Right kidney (tissue), 1 donor: ENCODE measurements around the gene EFNA3.

Experiments
- DNase-seq: peaks from one replicate; pipeline ENCODE4 v3.0.0-alpha.2; 2016

The EFNA3 gene

DNA sequence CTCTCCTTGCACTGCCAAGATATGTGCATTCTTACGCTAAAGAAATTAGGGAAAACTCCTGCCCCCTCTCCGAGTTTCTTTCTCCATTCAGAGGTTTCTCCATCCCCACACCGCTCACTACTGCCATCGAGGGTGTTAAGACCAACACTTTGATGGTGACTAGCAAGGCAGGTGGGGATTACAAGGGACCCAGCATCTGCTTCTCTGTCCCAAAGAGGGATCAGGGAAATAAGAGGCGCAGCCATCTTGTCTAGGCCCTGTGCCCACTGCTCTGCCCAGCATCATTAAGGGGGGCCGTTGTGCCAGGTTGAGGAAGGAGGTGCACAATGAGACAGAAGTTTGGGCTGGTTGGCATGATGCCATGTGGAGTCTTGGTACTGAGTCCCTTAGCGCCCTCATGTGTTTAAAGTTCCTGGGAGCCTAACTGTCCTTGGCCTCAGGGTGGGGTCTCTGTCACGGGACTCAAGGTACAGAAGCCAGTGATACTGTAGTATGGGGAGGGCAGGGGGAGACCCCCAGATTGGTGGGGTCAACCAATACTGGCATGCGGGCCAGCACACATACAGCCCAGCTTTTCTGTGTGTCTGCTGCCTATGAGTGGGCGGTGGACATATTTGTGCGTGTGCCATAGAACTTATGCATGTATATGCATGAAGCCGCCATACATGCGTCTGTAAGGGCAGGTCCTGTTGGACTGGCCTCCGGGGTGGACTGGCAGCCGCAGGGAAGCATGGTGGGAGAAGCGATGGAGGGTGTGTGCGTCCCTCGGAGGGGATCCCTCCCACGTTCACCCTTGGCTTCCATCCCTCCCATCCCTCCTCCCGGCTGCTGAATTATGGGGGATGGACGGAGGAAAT, 5.5 kb downstream of the EFNA3 start:
- no peak for DNase-seq

DNA sequence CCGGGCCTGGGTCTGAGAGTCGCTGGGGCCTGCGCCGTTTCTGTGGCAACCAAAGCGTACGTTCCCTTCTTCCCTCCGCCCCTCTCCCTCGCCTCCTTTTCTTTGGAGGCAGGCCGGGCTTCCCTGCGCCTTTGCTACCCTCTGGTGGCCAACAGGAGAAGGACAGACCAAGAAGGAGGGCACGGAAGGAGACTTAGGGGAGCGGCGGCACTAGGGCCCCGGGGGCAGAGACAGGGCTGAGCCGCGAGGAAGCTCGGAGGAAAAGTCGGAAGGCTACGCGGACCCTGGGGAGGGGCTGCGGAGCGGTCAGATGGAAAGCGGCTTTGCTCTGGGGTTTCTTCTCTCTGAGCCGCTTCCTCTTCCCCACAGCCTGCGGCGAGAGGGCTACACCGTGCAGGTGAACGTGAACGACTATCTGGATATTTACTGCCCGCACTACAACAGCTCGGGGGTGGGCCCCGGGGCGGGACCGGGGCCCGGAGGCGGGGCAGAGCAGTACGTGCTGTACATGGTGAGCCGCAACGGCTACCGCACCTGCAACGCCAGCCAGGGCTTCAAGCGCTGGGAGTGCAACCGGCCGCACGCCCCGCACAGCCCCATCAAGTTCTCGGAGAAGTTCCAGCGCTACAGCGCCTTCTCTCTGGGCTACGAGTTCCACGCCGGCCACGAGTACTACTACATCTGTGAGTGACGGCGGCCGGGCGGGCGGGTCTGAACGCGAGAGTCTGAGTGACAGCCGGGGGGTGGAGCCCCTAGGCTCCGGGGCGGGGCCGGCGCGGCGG, 6.3 kb downstream of the EFNA3 start:
- DNase-seq, result peak; percentile 100

DNA sequence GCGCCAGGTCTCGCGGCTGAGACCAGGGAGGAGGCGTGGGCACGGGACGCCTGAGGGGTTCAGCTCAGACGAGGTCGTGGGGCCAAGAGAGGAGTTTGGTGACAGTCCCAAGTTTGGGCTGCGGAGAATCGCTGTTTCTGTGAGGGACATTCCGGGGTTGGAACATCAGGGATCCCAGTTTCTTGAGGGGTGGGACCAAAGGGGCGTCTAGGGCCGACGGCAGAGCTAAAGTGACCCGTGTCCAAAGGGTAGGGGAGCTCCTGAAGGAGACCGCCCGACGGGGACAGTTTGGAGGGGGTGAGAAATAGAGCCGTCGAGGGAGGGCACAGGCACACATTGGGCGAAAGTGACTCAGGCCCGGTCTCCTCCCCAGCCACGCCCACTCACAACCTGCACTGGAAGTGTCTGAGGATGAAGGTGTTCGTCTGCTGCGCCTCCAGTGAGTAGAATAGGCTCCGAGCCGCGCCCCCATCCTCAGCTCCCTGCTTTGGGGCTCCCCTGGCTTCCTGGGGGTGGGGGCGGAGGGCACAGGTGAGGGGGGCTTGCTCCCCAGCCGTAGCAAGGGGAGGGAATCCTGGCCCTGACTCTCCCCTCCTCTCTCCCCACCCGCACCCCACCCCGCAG, 7.0 kb downstream of the EFNA3 start:
- DNase-seq, result no peak

DNA sequence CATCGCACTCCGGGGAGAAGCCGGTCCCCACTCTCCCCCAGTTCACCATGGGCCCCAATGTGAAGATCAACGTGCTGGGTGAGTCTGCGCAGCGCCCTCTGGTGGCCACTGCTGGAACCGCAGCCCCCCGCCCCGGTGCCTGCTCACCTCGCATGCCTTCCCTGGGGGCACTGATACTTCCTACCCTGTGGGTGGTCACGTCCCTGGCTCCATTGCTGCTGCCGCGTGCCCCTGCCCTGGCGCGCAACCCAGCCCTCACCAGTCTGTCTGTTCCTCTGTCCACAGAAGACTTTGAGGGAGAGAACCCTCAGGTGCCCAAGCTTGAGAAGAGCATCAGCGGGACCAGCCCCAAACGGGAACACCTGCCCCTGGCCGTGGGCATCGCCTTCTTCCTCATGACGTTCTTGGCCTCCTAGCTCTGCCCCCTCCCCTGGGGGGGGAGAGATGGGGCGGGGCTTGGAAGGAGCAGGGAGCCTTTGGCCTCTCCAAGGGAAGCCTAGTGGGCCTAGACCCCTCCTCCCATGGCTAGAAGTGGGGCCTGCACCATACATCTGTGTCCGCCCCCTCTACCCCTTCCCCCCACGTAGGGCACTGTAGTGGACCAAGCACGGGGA, 7.6 kb downstream of the EFNA3 start:
- DNase-seq, result peak; percentile 66

DNA sequence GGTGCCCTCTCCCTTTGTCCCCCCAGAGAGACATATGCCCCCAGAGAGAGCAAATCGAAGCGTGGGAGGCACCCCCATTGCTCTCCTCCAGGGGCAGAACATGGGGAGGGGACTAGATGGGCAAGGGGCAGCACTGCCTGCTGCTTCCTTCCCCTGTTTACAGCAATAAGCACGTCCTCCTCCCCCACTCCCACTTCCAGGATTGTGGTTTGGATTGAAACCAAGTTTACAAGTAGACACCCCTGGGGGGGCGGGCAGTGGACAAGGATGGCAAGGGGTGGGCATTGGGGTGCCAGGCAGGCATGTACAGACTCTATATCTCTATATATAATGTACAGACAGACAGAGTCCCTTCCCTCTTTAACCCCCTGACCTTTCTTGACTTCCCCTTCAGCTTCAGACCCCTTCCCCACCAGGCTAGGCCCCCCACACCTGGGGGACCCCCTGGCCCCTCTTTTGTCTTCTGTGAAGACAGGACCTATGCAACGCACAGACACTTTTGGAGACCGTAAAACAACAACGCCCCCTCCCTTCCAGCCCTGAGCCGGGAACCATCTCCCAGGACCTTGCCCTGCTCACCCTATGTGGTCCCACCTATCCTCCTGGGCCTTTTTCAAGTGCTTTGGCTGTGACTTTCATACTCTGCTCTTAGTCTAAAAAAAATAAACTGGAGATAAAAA, 8.4 kb downstream of the EFNA3 start:
- no peak for DNase-seq

DNA sequence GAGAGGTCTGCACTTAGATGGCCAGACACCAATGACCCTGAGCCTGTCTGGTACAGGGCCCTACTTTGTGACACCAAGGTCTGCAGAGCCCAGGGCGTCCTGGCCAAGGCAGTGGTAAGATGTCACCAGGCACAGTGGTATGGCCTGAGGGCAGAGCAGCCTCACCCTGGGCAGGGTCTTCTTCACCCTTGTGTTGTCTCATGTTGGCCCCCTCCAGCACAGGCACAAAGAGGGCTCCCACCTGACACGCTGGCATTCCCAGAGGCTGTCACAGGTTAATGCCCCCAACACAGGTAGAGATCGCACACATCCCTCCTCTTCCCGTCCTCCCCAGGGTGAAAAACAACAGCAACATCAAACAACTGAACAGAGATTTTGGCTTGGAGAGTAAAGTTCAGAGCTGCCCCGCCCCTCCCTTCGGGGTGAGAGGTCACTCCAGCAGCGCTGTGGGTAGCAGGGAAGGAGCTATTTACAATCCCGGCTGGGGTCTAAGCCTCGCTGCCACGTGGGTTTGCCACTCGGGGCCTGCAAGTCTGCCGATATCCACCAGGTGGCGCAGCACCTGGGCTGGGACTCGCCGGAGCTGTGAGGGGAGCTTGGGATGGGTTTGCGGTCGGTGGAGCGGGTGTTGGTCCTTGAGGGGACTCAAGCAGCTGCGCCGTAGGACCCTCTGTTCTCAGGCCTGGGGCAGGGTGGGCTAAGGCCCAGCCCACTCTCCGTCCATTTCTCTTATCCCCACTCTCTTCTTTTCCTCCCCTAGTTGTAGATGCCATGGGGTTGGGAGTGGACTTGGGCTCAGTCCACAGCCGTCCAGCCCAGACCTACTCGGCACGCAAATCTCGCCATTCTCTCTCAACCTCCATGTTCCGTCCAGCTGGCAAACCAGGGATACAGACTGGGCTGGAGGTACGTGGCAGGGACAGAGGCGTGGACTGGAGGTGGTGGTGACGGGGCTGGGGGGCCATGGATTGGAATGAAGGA, 12.7 kb downstream of the EFNA3 start:
- DNase-seq, result peak; percentile 71

DNA sequence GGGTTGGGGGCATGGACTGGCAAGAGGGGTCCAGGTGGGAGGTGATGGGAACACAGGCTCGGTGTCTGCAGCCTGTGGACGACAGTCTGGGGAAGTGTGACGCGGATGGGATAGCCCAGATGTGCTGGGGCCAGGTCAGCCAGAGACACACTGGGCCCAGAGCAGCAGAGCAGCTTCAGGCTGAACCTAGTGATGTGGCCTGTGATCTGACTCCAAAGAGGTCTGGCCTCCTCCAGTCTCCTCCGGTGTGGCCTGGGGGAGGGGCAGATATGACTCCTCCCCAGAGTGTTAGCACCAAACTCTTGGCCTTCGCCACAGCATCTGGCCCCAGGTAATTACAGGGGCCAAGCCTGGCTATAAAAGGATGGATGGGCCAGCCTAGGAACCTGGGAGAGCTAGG, 13.5 kb downstream of the EFNA3 start:
- no peak for DNase-seq

DNA sequence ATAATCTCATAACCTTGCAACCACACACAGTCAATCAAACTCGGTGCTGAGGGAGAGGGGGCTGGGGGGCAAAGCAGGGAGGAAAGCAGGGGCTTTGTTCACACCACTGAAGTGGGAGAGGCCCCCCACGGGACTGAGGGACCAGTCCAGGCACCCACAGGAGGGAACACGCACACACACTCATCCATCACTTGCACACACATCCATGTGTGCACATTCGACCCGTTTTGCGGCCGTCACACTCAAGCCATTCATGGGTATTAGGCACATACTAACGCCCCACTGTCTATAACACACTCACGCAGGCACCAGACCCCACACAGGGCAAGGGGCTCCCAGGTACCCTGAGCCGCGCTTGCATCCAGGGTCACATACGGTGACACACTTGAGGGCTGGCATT, 14.0 kb downstream of the EFNA3 start:
- no peak for DNase-seq

DNA sequence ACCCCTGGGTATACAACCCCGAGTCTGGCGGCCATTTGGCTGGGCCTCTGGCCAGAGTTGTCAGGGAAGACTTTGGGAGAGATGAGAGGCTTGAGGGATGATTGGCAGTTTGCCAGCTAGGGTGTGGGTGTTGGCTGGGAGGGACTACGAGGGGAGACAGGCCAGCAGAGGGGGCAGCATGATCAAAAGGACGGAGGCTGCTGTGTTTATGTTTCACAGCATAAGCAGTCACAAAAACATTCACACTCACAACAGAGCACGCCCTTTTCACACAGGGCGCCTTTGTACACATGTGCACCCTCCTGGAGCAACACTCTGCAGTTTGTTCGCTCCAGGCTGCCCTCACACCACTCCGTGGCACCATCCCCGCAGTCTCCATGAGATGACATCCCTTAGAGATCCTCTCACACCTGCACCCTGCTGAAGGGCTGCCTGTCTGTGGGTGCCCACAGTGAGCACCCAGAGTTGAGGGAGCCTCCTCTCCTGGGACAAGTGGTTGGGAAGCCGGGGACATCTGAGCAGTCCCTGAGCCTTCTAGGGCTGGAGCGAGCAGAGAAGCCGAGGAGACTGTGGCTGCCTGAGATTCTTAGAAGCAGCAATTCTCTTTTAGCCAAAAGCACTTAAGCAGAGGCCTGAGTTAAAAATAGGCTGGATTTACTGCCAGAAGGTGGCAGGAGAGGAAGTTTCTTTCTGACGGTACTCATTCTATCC, 15.4 kb downstream of the EFNA3 start:
- DNase-seq, result peak; percentile 41

DNA sequence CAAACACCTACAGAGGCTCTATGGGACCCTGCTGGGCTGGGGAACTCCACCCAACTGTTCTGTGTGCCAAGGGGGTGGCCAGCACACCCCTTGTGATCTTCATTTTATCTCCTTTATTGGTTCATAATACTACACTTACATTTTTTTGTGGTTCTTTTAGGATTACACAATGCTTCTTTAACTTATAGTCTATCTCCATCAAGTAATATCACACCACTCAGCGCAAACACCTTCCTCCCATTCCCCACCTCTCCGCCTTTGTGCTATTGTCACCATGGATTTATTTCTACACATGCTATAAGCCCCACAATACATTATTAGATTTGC, 15.9 kb downstream of the EFNA3 start:
- DNase-seq, result no peak

DNA sequence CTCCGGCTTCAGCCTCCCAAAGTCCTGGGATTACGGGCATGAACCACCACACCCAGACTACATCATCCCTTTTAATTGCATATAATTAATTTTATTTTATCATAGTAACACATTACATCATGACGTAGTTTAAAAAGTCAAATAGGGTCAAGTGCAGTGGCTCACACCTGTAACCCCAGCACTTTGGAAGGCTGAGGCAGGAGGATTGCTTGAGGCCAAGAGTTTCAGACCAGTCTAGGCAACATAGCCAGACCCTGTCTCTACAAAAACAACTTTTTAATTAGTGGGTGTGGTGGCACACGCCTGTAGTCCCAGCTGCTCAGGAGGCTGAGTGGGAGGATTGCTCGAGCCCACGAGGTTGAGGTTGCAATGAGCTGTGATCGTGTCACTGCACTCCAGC, 20.7 kb downstream of the EFNA3 start:
- DNase-seq, result no peak

DNA sequence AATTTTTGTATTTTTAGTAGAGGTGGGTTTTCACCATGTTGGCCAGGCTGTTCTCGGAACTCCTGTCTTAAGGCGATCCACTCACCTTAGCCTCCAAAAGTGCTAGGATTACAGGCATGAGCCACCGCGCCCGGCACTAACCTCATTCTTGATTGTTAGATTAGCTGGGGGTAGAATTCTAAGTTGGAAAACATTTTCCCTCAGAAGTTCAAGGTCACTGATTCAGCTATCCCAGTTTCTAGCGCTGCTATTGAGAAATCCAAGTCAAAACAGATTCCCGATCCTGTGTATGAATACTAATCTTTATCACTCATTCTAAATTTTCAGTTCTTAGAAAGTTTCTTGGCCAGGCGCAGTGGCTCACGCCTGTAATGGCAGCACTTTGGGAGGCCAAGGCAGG, 24.7 kb downstream of the EFNA3 start:
- DNase-seq, result no peak

DNA sequence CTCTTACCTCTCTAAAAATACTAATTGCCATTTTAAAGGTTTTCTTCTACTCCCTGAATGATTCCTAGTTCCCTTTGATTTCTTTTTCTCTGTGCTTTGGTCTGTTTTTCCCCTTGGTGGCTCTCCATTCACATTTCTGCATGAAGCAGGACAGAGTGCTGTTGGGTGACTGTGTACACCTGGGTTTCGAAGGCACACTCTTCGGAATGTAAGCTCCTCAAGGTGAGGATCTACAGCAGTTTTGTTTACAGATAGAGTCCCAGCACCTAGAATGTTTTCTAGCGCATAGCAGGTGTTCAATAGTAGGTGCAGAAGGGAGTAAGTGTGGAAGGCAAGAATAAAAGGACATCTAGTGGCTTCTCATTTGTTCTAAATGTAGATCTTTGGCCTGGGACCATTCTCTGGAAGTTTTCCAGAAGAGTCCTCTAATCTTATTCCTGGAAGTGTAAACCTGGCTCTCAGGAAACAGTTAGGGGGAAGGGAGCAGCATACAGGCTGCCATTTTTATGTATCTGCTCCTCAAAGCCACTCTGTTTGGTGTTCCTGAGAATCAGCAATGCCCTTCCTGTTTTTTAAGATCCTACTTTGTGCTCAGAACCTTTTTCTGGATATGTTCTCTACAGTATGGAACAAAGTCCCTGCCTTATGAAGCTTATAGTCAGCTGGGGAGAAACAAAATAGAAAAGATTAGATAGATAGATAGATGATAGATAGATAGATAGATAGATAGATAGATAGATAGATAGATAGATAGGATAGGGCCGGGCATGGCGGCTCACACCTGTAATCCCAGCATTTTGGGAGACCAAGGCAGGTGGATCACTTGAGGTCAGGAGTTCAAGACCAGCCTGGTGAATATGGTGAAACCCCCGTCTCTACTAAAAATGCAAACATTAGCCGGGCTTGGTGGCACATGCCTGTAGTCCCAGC, 26.2 kb downstream of the EFNA3 start:
- DNase-seq, result no peak

DNA sequence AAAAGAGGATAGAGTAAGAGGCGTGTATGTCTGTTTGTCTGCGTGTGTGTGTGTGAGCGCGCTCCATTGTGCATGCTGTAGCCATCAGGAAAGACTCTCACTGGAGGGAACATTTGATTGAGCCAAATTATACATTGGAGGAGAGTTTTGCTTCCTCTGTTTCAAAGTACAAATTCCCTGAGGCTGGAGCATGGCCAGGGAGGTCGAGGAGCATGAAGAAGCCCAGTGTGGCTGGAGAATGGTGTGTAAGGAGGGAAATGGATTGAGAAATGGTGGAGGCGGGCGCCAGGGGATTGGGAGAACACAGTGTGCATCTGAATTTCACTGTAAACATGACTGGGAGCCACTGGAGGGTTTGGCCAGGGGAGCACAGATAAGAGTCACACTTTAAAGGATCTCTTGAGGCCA, 27.0 kb downstream of the EFNA3 start:
- DNase-seq, result no peak

DNA sequence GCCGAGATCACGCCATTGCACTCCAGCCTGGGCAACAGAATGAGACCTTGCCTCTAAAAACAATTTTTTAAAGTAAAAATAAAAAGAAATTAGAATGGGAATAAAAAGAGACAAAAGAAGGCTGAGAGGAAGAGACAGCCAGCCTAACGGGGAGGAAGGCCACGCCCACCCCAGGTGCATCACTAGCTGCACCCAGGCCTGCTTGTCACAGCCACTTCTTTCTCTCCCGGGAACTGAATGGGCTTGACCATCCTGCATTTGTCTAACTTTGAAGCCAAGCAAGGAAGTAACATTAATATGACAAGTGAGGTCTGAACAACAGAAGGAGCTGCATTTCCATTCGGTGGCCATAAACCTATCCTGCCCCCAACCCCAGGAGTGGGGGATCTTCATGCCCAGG, 28.2 kb downstream of the EFNA3 start:
- no peak for DNase-seq

DNA sequence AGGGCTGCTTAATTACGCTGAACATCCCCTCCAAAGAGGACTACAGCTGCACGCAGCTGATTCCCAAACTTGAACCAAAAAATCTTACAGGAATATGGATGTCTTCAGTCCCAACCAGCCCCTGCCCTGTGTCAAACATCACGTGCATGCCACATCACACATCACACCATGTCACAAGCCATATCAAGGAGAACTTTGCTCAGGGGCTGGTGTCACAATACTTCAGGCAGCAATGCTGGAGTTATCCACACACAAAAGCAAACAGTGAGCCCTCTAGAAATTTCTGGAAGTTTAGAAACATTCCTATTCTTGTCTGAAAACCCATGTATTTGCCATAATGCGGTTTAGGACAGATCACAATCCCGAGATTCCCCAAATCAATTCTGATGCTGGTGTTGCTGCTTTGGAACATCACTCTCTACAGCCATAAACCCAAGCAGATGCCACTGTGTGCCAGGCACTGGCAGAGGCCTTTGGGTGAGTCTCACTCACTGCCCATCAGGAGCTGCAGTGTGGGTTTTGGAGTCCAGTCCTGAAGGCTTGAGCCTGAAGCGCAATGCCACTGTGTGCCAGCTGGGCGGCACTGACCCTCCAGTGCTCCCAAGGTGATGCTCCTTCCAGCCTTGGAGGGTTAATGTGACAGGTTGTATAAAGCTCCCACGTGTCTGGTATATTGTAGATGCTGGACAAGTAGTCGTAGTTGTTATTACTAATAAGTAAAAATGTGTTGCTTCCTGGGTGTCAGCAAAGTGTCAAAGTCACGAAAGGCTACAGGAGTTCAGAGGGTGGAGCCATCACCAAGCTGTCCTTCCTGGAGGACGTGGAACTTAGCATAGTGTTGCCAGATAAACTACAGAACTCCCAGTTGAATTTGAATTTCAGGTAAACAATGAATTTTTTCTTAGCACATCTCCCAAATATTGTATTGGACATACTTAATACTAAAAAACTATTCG, 28.9 kb downstream of the EFNA3 start:
- DNase-seq, result no peak

DNA sequence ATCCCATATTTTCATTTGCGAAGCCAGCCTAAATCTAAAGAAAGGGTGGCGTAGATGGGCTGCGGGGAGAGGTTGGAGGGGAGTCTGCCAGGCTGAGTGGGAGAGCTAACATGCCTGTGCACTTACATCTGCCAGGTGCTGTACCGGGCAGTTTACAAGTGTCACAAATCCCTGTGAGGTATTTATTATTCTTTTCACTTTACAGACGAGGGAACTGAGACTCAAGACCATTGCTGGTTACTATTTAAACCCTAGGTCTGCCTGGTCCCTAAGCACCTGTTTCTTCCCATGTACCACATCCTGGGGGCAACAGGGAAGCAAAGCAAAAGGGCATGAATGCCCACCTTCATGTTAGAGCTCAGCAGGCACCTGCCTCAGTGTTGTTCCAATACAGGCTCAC, 29.7 kb downstream of the EFNA3 start:
- no peak for DNase-seq

DNA sequence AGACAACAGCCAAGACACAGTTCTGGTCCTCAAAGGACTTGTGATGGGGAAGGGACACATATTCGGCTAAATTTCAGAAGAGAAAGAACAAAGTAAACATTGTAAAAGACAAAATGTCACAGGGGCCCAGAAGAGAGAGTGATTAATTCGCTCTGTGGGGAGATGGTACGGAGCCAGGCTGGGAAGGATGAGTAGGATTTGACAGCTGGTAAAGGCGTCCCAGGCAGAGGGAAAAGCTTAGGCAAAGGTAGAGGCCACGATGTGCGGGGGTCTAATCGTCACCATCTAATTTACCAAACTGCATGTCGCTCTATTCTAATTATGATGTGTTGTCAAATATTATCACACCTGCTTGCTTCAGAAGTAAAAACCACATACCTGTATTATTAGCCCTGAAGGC, 31.7 kb downstream of the EFNA3 start:
- DNase-seq, result no peak
